ENCODE measurements around the gene SHH. TPM values are rescaled to one million over a fixed set of nuclear protein-coding genes. Genes with fewer than 3 reads are reported as not detected.

SHH gene
- polyA plus RNA-seq, 10 donors, result 0.04 to 4.6 (median 0.07) TPM

GRCh38 chr7:155807065-155807671 is 5.1 kb downstream of the SHH start:
- no peak for DNase-seq

DNA sequence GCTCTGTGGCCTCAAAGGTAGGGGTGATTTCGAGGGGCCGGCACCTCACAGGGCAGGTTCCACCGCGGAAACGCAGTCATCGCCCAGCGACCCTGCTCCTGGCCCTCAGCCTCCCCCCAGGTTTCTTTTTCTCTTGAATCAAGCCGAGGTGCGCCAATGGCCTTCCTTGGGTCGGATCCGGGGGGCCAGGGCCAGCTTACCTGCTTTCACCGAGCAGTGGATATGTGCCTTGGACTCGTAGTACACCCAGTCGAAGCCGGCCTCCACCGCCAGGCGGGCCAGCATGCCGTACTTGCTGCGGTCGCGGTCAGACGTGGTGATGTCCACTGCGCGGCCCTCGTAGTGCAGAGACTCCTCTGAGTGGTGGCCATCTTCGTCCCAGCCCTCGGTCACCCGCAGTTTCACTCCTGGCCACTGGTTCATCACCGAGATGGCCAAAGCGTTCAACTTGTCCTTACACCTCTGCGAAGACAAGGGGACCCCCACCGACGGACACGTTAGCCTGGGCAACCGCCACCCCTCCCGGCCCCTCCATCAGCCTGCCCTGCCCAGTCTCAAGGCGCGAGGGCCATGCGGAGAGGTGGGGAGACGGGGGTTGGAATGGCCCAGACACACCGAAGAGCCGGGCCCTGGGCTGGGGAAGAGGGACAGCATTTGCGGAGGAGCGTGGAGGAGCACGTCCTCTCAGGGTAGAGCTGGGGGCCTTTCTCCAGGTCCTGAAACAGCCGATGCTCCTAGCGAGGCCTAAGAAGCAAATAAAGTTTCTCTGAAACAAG is 6.0 kb downstream of the SHH start:
- DNase-seq, result no peak

DNA sequence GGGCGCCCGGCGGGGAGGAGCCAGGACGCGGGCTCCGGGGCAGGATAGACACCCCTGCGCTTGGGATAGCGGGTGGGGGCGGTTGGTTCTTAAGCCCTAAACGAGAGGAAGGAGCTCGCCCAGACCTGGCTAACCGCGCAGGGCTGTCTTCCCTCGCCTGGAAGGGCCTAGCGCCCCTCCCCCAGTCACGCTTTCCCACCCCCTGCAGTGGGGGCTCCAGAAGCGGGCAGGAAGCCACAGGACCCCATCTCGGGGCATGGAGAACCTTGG is 6.5 kb downstream of the SHH start:
- no peak for DNase-seq

GRCh38 chr7:155804897-155805825 is 7.1 kb downstream of the SHH start:
- peak; percentile 26 to 72 (median 37) for DNase-seq

DNA sequence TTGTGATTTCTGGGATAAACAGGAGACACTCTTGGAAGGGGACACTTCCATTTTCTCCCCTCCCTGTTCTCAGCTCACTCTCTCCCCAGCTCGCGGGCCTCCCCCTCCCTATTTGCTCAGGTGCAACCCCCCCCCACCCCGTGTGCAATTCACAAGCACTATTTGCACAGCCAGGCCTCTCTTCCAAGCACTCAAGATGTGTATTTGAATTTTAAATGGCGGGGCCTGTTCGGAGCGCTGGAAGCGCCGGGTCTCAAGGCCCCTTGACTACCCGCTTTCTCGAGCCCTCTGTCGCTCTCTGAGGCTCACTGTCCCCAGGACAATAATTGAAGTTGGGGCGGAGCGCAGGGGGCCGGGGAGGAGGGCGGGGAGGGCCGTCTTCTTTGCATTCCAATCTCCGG is 7.8 kb downstream of the SHH start:
- no peak for DNase-seq

GRCh38 chr7:155803418-155804376 is 8.6 kb downstream of the SHH start:
- DNase-seq, result peak in 1 of 3 donors; percentile 42

DNA sequence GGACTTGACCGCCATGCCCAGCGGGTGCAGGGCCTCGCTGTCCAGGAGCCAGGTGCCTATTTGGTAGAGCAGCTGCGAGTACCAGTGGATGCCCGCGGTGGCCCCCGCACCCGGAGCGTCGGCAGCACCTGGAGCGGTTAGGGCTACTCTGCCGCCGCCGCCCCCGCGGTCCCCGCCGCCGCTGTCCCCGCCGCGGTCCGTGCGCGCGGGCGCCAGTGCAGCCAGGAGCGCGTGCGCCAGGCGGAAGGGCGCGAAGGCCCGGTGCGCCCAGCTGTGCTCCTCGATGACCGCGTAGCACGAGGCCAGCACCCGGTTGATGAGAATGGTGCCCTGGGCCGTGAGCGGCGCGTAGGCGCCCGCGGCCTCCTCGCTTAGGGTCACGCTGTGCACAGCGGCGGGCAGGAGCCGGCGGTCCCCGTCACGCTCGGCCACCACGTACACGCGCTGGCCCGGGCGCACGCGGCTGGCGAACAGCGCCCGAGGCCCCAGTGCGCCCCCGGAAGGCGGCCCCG is 9.3 kb downstream of the SHH start:
- DNase-seq, result no peak

DNA sequence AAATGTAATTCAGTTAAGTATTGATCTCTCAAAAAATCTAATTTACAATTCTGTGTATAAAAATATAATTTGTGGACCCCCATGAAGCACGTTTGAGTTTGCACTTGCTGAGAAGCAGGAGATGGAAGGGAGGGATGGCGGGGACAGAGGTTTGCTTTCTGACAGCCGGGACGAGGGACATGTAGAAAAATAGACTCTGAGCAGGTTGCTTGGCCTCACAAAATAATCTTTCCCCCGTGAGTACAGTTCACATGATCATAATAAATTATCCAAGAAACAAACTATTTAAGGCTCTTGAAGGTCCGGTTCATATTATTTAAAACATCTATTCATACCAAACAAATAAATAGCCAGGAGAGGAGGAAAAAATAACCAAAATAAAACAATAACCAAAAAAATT is 10.0 kb downstream of the SHH start:
- no peak for DNase-seq

- no peak for DNase-seq
Observed at GRCh38 chr7:155800741-155801267, 11.5 kb downstream of the SHH start.

- DNase-seq, result no peak
Observed at GRCh38 chr7:155800301-155800700, 12.0 kb downstream of the SHH start.

- DNase-seq, result no peak
Observed at GRCh38 chr7:155799514-155799913, 12.7 kb downstream of the SHH start.

- no peak for DNase-seq
Observed at GRCh38 chr7:155798673-155799439, 13.4 kb downstream of the SHH start.

GRCh38 chr7:155797262-155798250 is 14.7 kb downstream of the SHH start:
- DNase-seq, result no peak

- DNase-seq, result peak in 2 of 3 donors; percentile 35 to 39
Observed at GRCh38 chr7:155796381-155797261, 15.6 kb downstream of the SHH start.

- no peak for DNase-seq
Observed at GRCh38 chr7:155795951-155796350, 16.3 kb downstream of the SHH start.

- DNase-seq, result no peak
Observed at GRCh38 chr7:155795401-155795800, 16.9 kb downstream of the SHH start.

- no peak for DNase-seq
Observed at GRCh38 chr7:155794196-155794595, 18.1 kb downstream of the SHH start.

DNA sequence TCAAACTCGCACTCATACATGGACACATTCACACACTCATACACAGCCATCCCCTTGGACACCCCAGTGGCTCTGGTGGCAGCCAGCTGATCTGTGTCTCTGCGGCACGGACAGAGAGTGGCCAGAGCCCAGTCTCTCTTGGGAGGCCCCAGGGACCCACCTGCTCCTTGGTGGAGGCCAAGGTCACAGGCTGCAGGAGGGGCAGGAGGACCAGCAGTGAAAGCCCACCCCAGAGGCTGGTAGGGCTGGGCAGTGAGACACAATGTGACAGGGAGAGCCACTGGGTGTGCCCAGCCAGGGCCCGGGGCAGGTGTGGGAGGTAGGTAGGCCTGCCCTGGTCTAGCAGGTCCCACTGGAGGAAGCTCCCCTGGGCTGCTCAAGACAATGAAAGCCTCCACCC is 18.5 kb downstream of the SHH start:
- no peak for DNase-seq

All from muscle of back (tissue), 11 donors.